RWPE2 (cell line): ENCODE data around the gene ZNF646.

ENCODE experiments used
- ATAC-seq: fragments of 200-7000 bp; cut with Tn5 transposase; 3 replicates; pipeline ENCODE4 v1.9.1; 2021; ENCODE audit warnings: low read depth
- DNase-seq: peaks from one replicate; pipeline ENCODE4 v3.0.0-alpha.2; 2020; ENCODE audit warnings: low spot score
- H3K27ac ChIP-seq: fragments of 450-650 bp; 2 replicates; pipeline ENCODE4 v1.5.1; 2017; ENCODE audit warnings: mild to moderate bottlenecking; ENCODE audit not compliant: poor library complexity, severe bottlenecking
- H3K27me3 ChIP-seq: fragments of 250-450 bp; sonication (Bioruptor Pico); 2 replicates; pipeline ENCODE4 v1.5.1; 2021; ENCODE audit warnings: mild to moderate bottlenecking, moderate library complexity; ENCODE audit not compliant: insufficient read depth, poor library complexity, severe bottlenecking
- H3K36me3 ChIP-seq: fragments of 250-450 bp; sonication (Bioruptor Pico); 2 replicates; pipeline ENCODE4 v1.5.1; 2020; ENCODE audit warnings: low read depth, mild to moderate bottlenecking, moderate library complexity
- H3K4me1 ChIP-seq: fragments of 250-450 bp; sonication (Bioruptor Pico); 2 replicates; pipeline ENCODE4 v1.5.1; 2021; ENCODE audit warnings: mild to moderate bottlenecking, moderate library complexity; ENCODE audit not compliant: insufficient read depth, poor library complexity, severe bottlenecking
- H3K4me3 ChIP-seq: fragments of 250-450 bp; sonication (Bioruptor Pico); 2 replicates; pipeline ENCODE4 v1.5.1; 2021; ENCODE audit warnings: mild to moderate bottlenecking, moderate library complexity; ENCODE audit not compliant: severe bottlenecking
- H3K9me3 ChIP-seq: fragments of 250-450 bp; sonication (Bioruptor Pico); 2 replicates; pipeline ENCODE4 v1.5.1; 2021; ENCODE audit warnings: mild to moderate bottlenecking, moderate library complexity; ENCODE audit not compliant: severe bottlenecking
- TF ChIP-seq, protein P1 (sequence below): fragments of 450-650 bp; IDR thresholded peaks from one replicate; pipeline ENCODE4 v1.5.1; 2017; ENCODE audit warnings: mild to moderate bottlenecking, moderate library complexity; ENCODE audit not compliant: poor library complexity, severe bottlenecking

The ZNF646 gene

DNA sequence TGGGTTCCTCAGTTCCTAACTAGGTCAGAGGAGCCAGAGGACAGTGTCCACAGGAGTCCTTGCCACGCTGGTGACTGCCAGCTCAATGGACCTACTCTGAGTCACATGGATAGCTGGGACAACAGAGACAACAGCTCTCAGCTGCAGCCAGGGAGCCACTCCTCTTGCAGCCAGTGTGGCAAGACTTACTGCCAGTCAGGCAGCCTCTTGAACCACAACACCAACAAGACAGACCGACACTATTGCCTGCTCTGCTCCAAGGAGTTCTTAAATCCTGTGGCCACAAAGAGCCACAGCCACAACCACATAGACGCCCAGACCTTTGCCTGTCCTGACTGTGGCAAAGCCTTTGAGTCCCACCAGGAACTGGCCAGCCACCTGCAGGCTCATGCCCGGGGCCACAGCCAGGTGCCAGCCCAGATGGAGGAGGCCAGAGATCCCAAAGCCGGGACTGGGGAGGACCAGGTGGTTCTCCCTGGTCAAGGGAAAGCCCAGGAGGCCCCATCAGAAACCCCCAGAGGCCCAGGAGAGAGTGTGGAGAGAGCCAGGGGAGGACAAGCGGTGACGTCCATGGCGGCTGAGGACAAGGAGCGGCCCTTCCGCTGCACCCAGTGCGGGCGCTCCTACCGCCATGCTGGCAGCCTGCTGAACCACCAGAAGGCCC is 6.7 kb downstream of the ZNF646 start:
- TF ChIP-seq, protein P1, sequence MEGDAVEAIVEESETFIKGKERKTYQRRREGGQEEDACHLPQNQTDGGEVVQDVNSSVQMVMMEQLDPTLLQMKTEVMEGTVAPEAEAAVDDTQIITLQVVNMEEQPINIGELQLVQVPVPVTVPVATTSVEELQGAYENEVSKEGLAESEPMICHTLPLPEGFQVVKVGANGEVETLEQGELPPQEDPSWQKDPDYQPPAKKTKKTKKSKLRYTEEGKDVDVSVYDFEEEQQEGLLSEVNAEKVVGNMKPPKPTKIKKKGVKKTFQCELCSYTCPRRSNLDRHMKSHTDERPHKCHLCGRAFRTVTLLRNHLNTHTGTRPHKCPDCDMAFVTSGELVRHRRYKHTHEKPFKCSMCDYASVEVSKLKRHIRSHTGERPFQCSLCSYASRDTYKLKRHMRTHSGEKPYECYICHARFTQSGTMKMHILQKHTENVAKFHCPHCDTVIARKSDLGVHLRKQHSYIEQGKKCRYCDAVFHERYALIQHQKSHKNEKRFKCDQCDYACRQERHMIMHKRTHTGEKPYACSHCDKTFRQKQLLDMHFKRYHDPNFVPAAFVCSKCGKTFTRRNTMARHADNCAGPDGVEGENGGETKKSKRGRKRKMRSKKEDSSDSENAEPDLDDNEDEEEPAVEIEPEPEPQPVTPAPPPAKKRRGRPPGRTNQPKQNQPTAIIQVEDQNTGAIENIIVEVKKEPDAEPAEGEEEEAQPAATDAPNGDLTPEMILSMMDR, result no peak
- no peaks in the 10 kb centered on the region for H3K27me3 ChIP-seq
- peaks cover 53% of the 10 kb centered on the region for H3K36me3 ChIP-seq
- no peaks in the 10 kb centered on the region for H3K4me1 ChIP-seq
- H3K27ac ChIP-seq, result no peak overlapping the region
- H3K4me3 ChIP-seq, result no peak overlapping the region
- H3K9me3 ChIP-seq, result no peaks in the 10 kb centered on the region
- ATAC-seq, result no peak
- DNase-seq, result peak; percentile 51

DNA sequence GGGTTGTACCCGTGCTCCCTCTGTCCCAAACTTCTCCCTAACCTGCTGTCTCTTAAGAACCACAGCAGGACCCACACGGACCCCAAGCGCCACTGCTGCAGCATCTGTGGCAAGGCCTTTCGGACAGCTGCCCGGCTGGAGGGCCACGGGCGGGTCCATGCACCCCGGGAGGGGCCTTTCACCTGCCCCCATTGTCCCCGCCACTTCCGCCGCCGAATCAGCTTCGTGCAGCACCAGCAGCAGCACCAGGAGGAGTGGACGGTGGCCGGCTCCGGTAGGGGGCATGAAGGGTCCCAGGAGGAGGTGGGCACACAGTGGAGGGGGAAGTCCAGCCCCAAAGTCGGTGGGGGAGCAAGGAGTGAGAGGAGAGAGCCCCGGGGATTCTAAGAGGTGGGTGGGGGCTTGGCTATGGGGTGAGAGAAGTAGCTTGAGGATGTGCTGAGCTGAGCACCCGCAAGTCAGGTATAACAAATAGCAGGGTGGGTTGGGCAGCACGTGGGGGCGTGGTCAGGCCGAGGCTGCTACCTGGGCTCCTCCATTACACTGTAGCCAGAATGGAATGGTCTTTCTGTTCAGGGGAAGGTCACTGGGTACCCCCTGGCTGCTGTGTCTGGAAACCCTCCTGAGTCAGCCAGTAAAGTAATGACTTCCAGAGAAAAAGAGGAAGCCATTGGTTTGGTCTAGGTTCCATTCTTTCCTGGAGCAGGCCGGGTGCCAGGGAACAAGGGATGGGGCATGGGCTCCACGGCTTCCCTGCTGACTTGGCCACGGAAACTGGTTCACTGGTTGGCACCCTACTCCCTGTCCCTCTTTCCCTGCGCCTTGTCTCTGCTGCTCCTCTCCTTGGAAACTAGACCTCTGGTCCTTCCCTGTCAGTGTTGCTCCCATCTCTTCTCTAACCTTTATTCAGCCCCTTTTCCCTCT is 7.5 kb downstream of the ZNF646 start:
- H3K27me3 ChIP-seq, result no peaks in the 10 kb centered on the region
- H3K4me3 ChIP-seq, result no peak overlapping the region
- H3K9me3 ChIP-seq, result no peaks in the 10 kb centered on the region
- DNase-seq (peak; percentile 62), ATAC-seq (no peak)
- TF ChIP-seq, protein P1, result no peak
- peaks cover 53% of the 10 kb centered on the region for H3K36me3 ChIP-seq
- no peaks in the 10 kb centered on the region for H3K4me1 ChIP-seq
- peak overlapping the region; percentile 4 for H3K27ac ChIP-seq

DNA sequence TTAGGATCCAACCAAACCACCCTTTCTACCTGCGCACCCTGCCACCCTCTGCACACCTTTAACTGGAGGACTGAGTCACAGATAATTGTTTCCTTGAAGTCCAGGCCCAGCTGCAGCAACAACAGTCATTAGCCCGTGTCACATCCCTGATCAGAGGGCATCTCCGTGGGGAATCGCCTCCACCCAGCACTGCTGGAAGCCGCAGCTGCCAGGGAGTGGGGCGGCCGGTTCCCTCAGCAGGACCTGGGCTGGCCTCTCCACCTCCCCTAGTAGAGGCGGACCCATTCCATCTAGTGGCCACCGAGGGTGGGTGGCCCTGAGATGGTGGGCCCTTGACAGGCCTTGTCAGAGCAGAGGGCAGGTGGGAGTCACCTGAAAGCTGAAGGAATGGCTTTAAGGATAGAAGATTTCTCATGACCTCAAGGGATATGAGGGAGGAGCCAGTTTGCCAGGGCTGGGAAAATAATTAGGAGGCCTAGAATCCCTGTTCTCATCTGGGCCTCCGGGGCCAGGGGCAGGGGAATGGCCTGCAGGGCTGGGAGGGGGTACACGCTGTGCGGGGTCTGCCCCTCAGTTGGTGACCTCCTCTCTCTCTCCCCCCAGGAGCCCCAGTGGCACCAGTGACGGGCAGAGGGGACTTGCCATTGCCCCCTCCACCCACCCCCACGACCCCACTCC is 8.3 kb downstream of the ZNF646 start:
- ATAC-seq, result no peak
- H3K4me3 ChIP-seq, result no peak overlapping the region
- H3K27ac ChIP-seq, result peak overlapping the region; percentile 4
- H3K9me3 ChIP-seq, result no peaks in the 10 kb centered on the region
- TF ChIP-seq, protein P1, result no peak
- H3K36me3 ChIP-seq, result peaks cover 45% of the 10 kb centered on the region
- H3K4me1 ChIP-seq, result no peaks in the 10 kb centered on the region
- no peaks in the 10 kb centered on the region for H3K27me3 ChIP-seq
- peak; percentile 55 for DNase-seq

GRCh38 chr16:31083081-31083480 is 8.9 kb downstream of the ZNF646 start:
- Histone ChIP-seq H3K27ac (no peak overlapping the region), H3K4me3 (no peak overlapping the region), H3K4me1 (no peaks in the 10 kb centered on the region), H3K36me3 (peaks cover 40% of the 10 kb centered on the region), H3K9me3 (no peaks in the 10 kb centered on the region), H3K27me3 (no peaks in the 10 kb centered on the region)
- TF ChIP-seq, protein P1, result no peak
- no peak for DNase-seq
- no peak for ATAC-seq
